ENCODE results near the gene FAM120B. TPM values are rescaled to one million over a fixed set of nuclear protein-coding genes. Genes with fewer than 3 reads are reported as not detected.

Gene FAM120B
- total and polyA plus RNA-seq, 2 of the 4 experiments (the other 2 are of a cell fraction): 15.3 to 28.0 TPM

- Histone ChIP-seq H3K4me1 (ENCODE audit: control insufficient read depth, insufficient read depth, low read length) (no peaks in the 10 kb centered on the region), H3K9me1 (ENCODE audit: insufficient read depth, low read length) (peaks cover 21% of the 10 kb centered on the region; the same call in 1 of the 2 replicates), H3K23ac (ENCODE audit: low read depth, low read length) (no peak overlapping the region), H3K9ac (ENCODE audit: low read depth, low read length) (no peak overlapping the region), H3K18ac (ENCODE audit: low read depth, low read length) (no peak overlapping the region), H2BK5ac (ENCODE audit: low read depth, low read length, poor library complexity, severe bottlenecking) (no peak overlapping the region), H3K56ac (ENCODE audit: extremely low read depth, insufficient read depth, low read length) (no peak overlapping the region), H3K9me3 (ENCODE audit: control insufficient read depth, insufficient read depth, low read length) (no peaks in the 10 kb centered on the region), H2AK9ac (replicated peaks; ENCODE audit: low read depth, low read length, poor library complexity) (no peak overlapping the region), H2BK15ac (ENCODE audit: low read depth, low read length) (no peak overlapping the region), H3K4ac (ENCODE audit: low read depth, low read length) (no peak overlapping the region), H3K14ac (replicated peaks; ENCODE audit: low read depth, low read length) (no peak overlapping the region), H2AK5ac (ENCODE audit: low read depth, low read length) (no peak overlapping the region), H3K79me1 (ENCODE audit: low read depth in 1 of 2, low read length in 2 of 2) (peaks cover 17 to 20% of the 10 kb centered on the region in 2 experiments), H2AFZ (replicated peaks; ENCODE audit: low read length, poor library complexity) (no peak overlapping the region), H4K20me1 (ENCODE audit: insufficient read depth, low read length) (no peaks in the 10 kb centered on the region), H2BK120ac (ENCODE audit: low read depth, low read length) (no peak overlapping the region), H4K91ac (ENCODE audit: insufficient read depth, low read depth, low read length) (no peak overlapping the region), H2BK20ac (ENCODE audit: low read depth, low read length) (no peak overlapping the region), H3K4me3 (ENCODE audit: insufficient read depth, low read depth, low read length) (no peak overlapping the region), H3K4me2 (ENCODE audit: low read depth, low read length) (no peak overlapping the region), H4K5ac (ENCODE audit: low read depth, low read length) (no peak overlapping the region), H3K36me3 (ENCODE audit: control insufficient read depth, insufficient read depth, low read length) (peaks cover 43% of the 10 kb centered on the region), H3K27ac (ENCODE audit: insufficient read depth, low read length) (no peak overlapping the region), H4K8ac (ENCODE audit: low read depth in 2 of 2, low read length in 2 of 2) (no peak overlapping the region), H3K27me3 (ENCODE audit: control insufficient read depth, insufficient read depth, low read length) (no peaks in the 10 kb centered on the region)
- TF ChIP-seq MXI1 (IDR thresholded peaks at IDR 0.05; ENCODE audit: borderline replicate concordance, low read depth, low read length) (no peak), NFE2L2 (IDR thresholded peaks at IDR 0.05; ENCODE audit: low read depth, low read length) (no peak), USF2 (IDR thresholded peaks at IDR 0.05; ENCODE audit: low read depth, low read length) (no peak), BHLHE40 (IDR thresholded peaks at IDR 0.05; ENCODE audit: low read depth, low read length) (no peak), CHD1 (IDR thresholded peaks at IDR 0.05; ENCODE audit: low read depth, low read length) (no peak), RFX5 (IDR thresholded peaks at IDR 0.05; ENCODE audit: low read depth, low read length) (no peak), SMC3 (IDR thresholded peaks at IDR 0.05; ENCODE audit: low read depth, low read length) (no peak), MAFK (IDR thresholded peaks at IDR 0.05; ENCODE audit: low read depth, low read length) (no peak), RCOR1 (IDR thresholded peaks at IDR 0.05; ENCODE audit: insufficient replicate concordance, low read length) (no peak), FOS (IDR thresholded peaks at IDR 0.05; ENCODE audit: low read depth, low read length) (no peak), ELK1 (IDR thresholded peaks at IDR 0.05; ENCODE audit: borderline replicate concordance, low read depth, low read length) (no peak), RAD21 (IDR thresholded peaks at IDR 0.05; ENCODE audit: low read length) (no peak), POLR2A (IDR thresholded peaks at IDR 0.05; ENCODE audit: low read depth, low read length) (no peak), CTCF (conservative IDR thresholded peaks at IDR 0.05; ENCODE audit: low read depth, low read length) (no peak), MAZ (IDR thresholded peaks at IDR 0.05; ENCODE audit: borderline replicate concordance, low read depth, low read length) (no peak), CEBPB (IDR thresholded peaks at IDR 0.05; ENCODE audit: low read depth, low read length) (no peak)
- DNase-seq: no peak
- in situ Hi-C loops (cut with MboI; ENCODE audit: low sequenced_read_pairs) (no loop called here), intact Hi-C loops (cut with micrococcal nuclease) (no loop called here), dilution Hi-C loops (cut with HindIII; ENCODE audit: low sequenced_read_pairs, unreplicated experiment) (no loop called here)
- POLR2A ChIA-PET (ENCODE audit: unreplicated experiment): no interaction called here
- CTCF ChIA-PET: no interaction called here
- ATAC-seq (ENCODE audit: low read depth): no peak
- no TSS peak for BruUV-seq (replicated peaks)
- WGBS, 2 experiments (ENCODE audit: extremely low coverage in 2 of 2, insufficient read length in 1 of 2): 67% methylated on average over 1 of the region's 1 CpG; no CpG with 5 or more reads in 1 of the 2 experiments
These were observed 55.6 kb downstream of the FAM120B start for GRCh38 chr6:170362121-170362520.
